NCI-H1436 (cell line): Measurements from ENCODE around the gene SSX2IP.
"Not testable (repeated sequence)": the region's sequence is repeated elsewhere in the genome, so short reads cannot be mapped to it uniquely, and the experiment has no call there.

ENCODE experiments used
- DNase-seq: peaks from one replicate; lab custom pipeline; 2025; lab: John Stamatoyannopoulos, UW

Gene SSX2IP

GRCh38 chr1:84617349-84617748, 72.9 kb downstream of the SSX2IP start:
- no peak for DNase-seq

GRCh38 chr1:84615790-84616189, 74.5 kb downstream of the SSX2IP start:
- DNase-seq = no peak

- no peak for DNase-seq
These were observed 76.4 kb downstream of the SSX2IP start for GRCh38 chr1:84613887-84614286.

- DNase-seq = no peak
These were observed 77.2 kb downstream of the SSX2IP start for GRCh38 chr1:84613026-84613425.

- DNase-seq = no peak
These were observed 78.5 kb downstream of the SSX2IP start for GRCh38 chr1:84611796-84612195.

- DNase-seq = no peak
These were observed 79.2 kb downstream of the SSX2IP start for GRCh38 chr1:84611091-84611490.

- DNase-seq = no peak
These were observed 83.3 kb downstream of the SSX2IP start for GRCh38 chr1:84606977-84607376.

GRCh38 chr1:84605157-84605556, 85.1 kb downstream of the SSX2IP start:
- DNase-seq = no peak

- DNase-seq = no peak
These were observed 86.1 kb downstream of the SSX2IP start for GRCh38 chr1:84603941-84604830.

GRCh38 chr1:84603223-84603622, 87.0 kb downstream of the SSX2IP start:
- DNase-seq = no peak

- no peak for DNase-seq
These were observed 89.5 kb downstream of the SSX2IP start for GRCh38 chr1:84600796-84601195.

- DNase-seq = no peak
These were observed 91.2 kb downstream of the SSX2IP start for GRCh38 chr1:84598846-84599741.

- DNase-seq = no peak
These were observed 91.8 kb downstream of the SSX2IP start for GRCh38 chr1:84598418-84598817.

- DNase-seq = no peak
These were observed 93.2 kb downstream of the SSX2IP start for GRCh38 chr1:84597011-84597410.

GRCh38 chr1:84594959-84595358, 95.3 kb downstream of the SSX2IP start:
- DNase-seq = not testable (repeated sequence)
